ENCODE data around the gene SAP30. TPM values are rescaled to one million over a fixed set of nuclear protein-coding genes. Genes with fewer than 3 reads are reported as not detected.

SAP30 gene
- total and polyA plus RNA-seq, 5 experiments from 2014 or later: 1.2 to 5.3 (median 2.0) TPM

- DNase-seq: peak; percentile 4 to 64 (median 29)
- Mint-ChIP-seq H3K4me3 (peak overlapping the region; percentile 85 to 98 (median 92)), H3K4me1 (peaks cover 8 to 24% (median 17%) of the 10 kb centered on the region in 4 donors), H3K36me3 (peaks cover 0 to 4% (median 0%) of the 10 kb centered on the region in 3 donors), H3K9me3 (no peaks in the 10 kb centered on the region), H3K27me3 (peaks cover 8 to 32% (median 19%) of the 10 kb centered on the region in 5 donors), H3K27ac (peak overlapping the region in 6 of 10 donors; percentile 3 to 90 (median 66))
- ATAC-seq: peak in 1 of 2 donors; percentile 18
- POLR2A ChIA-PET: interaction anchor here (0.7 to 6.5 kb wide), 6 partner anchors 10 to 1151 kb away, joined by 3 to 271 read pairs (median 4); partner anchors contain the start of genes GALNT7, HMGB2 and HPGD
Measured at GRCh38 chr4:173371292-173372192, 788 bp downstream of the SAP30 start.

DNA sequence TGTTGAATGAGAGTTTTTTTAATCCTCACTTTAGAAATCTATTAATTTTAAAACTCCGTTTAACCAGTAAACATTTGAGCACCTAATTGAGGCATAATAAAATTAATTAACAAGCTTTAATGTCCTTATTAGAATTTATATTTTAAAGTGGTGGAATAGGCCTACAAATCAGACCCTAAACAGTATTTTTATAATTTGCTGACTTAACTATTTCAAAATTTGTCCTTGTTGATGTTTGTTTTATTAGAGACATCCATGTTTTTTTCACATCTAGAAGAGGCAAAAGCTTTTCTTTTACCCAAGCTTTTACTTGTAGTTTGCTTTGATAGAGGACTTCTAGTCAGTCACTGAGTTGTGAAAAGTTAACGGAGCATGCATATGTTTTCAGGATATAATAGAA is 3.8 kb downstream of the SAP30 start:
- DNase-seq (no peak), ATAC-seq (no peak)
- H3K9me3 Mint-ChIP-seq: no peaks in the 10 kb centered on the region
- peaks cover 8 to 32% (median 19%) of the 10 kb centered on the region in 5 donors for H3K27me3 Mint-ChIP-seq
- POLR2A ChIA-PET: interaction anchor here (2.6 kb wide), 1 partner anchor 40 kb away, joined by 7 read pairs; the partner anchor contains the start of gene HMGB2
- H3K36me3 Mint-ChIP-seq: peaks cover 0 to 4% (median 0%) of the 10 kb centered on the region in 3 donors
- no peak overlapping the region for H3K4me3 Mint-ChIP-seq
- H3K4me1 Mint-ChIP-seq: peaks cover 5 to 17% (median 12%) of the 10 kb centered on the region in 4 donors
- no peak overlapping the region for H3K27ac Mint-ChIP-seq

- ATAC-seq (no peak), DNase-seq (no peak)
- H3K4me1 Mint-ChIP-seq: no peaks in the 10 kb centered on the region
- no peak overlapping the region for H3K27ac Mint-ChIP-seq
- H3K9me3 Mint-ChIP-seq: no peaks in the 10 kb centered on the region
- H3K27me3 Mint-ChIP-seq: peaks cover 1 to 24% (median 10%) of the 10 kb centered on the region in 5 donors
- POLR2A ChIA-PET: no interaction called here
- H3K4me3 Mint-ChIP-seq: no peak overlapping the region
- no peaks in the 10 kb centered on the region for H3K36me3 Mint-ChIP-seq
Measured at GRCh38 chr4:173379929-173380328, 9.2 kb downstream of the SAP30 start.

DNA sequence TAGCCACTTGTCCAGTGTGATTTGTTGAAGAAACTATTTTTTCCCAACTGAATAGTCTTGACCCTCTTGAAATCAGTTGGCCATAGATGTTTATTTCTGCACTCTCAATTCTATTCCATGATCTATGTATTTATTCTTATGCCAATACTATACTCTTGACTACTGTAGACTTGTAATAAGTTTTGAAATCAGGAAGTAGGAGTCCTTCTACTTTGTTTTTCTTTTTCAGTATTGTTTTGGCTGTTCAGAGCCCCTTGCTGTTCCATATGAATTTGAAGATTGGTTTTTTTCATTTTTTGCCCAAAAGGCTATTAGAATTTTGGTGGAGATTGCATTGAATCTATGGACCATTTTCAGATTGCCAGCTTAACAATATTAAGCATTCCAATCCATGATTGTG is 10.2 kb downstream of the SAP30 start:
- H3K27me3 Mint-ChIP-seq: peaks cover 1 to 19% (median 8%) of the 10 kb centered on the region in 5 donors
- H3K27ac Mint-ChIP-seq: no peak overlapping the region
- no peak for ATAC-seq
- no peaks in the 10 kb centered on the region for H3K4me1 Mint-ChIP-seq
- no peak for DNase-seq
- no peaks in the 10 kb centered on the region for H3K9me3 Mint-ChIP-seq
- POLR2A ChIA-PET: interaction anchor here (1.0 kb wide), 1 partner anchor 10 kb away, joined by 5 read pairs; the partner anchor contains the start of gene SAP30
- H3K36me3 Mint-ChIP-seq: no peaks in the 10 kb centered on the region
- H3K4me3 Mint-ChIP-seq: no peak overlapping the region

GRCh38 chr4:173381610-173382009 is 10.9 kb downstream of the SAP30 start:
- no peak overlapping the region for H3K27ac Mint-ChIP-seq
- no peak for DNase-seq
- ATAC-seq: no peak
- POLR2A ChIA-PET: interaction anchor here (1.0 kb wide), 1 partner anchor 11 kb away, joined by 5 read pairs; the partner anchor contains the start of gene SAP30
- peaks cover 1 to 19% (median 8%) of the 10 kb centered on the region in 5 donors for H3K27me3 Mint-ChIP-seq
- no peaks in the 10 kb centered on the region for H3K9me3 Mint-ChIP-seq
- H3K4me1 Mint-ChIP-seq: no peaks in the 10 kb centered on the region
- no peak overlapping the region for H3K4me3 Mint-ChIP-seq
- H3K36me3 Mint-ChIP-seq: no peaks in the 10 kb centered on the region

DNA sequence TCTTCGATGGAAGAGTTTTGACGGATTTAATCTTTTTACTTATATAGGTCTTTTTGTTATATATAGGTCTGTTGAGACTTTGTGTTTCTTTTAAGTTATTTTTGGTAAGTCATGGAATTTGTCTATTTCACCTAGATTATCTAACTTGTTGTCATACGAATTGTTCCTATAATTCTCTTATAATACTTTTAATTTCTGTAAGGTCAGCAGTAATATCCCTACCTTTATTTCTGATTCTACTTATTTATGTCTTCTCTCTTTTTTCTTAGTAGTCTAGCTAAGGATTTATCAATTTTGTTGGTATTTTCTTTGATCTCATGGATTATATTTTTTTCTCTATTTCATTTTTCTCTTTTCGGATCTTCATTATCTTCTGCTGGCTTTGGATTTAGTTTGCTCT is 11.6 kb downstream of the SAP30 start:
- H3K36me3 Mint-ChIP-seq: no peaks in the 10 kb centered on the region
- H3K9me3 Mint-ChIP-seq: no peaks in the 10 kb centered on the region
- H3K4me3 Mint-ChIP-seq: no peak overlapping the region
- no peak for DNase-seq
- H3K27ac Mint-ChIP-seq: no peak overlapping the region
- POLR2A ChIA-PET: no interaction called here
- H3K27me3 Mint-ChIP-seq: peaks cover 1 to 19% (median 8%) of the 10 kb centered on the region in 5 donors
- no peaks in the 10 kb centered on the region for H3K4me1 Mint-ChIP-seq
- ATAC-seq: no peak

- Mint-ChIP-seq H3K27ac (no peak overlapping the region), H3K27me3 (peaks cover 1 to 20% (median 12%) of the 10 kb centered on the region in 5 donors), H3K9me3 (no peaks in the 10 kb centered on the region), H3K4me3 (no peak overlapping the region), H3K36me3 (no peaks in the 10 kb centered on the region), H3K4me1 (no peaks in the 10 kb centered on the region)
- DNase-seq (no peak), ATAC-seq (no peak)
- POLR2A ChIA-PET: no interaction called here
Measured at GRCh38 chr4:173386751-173387150, 16.0 kb downstream of the SAP30 start.

DNA sequence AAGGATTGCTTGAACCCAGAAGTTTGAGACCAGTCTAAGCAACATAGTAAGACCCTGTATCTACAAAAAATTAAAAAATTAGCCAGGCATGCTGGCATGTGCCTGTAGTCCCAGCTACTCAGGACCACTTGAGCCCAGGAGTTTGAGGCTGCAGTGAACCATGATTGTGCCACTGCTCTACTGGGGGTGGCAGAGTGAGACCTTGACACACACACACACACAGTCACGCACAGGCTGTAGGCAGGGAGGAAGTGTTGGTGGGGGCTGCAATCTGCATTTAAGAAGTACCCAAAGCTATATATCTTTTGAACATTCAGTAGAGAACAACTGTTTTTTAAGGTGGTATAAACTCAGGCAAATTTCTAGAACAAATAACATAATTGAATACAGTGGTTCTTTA is 20.9 kb downstream of the SAP30 start:
- H3K4me1 Mint-ChIP-seq: no peaks in the 10 kb centered on the region
- peaks cover 2 to 14% (median 11%) of the 10 kb centered on the region in 5 donors for H3K27me3 Mint-ChIP-seq
- ATAC-seq (no peak), DNase-seq (no peak)
- peaks cover 0 to 4% (median 0%) of the 10 kb centered on the region in 3 donors for H3K36me3 Mint-ChIP-seq
- no peak overlapping the region for H3K4me3 Mint-ChIP-seq
- H3K27ac Mint-ChIP-seq: no peak overlapping the region
- H3K9me3 Mint-ChIP-seq: no peaks in the 10 kb centered on the region
- POLR2A ChIA-PET: no interaction called here

- Mint-ChIP-seq H3K27ac (no peak overlapping the region), H3K27me3 (peaks cover 2 to 11% (median 5%) of the 10 kb centered on the region in 5 donors), H3K4me3 (no peak overlapping the region), H3K9me3 (no peaks in the 10 kb centered on the region), H3K4me1 (no peaks in the 10 kb centered on the region), H3K36me3 (peaks cover 0 to 4% (median 0%) of the 10 kb centered on the region in 3 donors)
- ATAC-seq (no peak), DNase-seq (no peak)
- POLR2A ChIA-PET: no interaction called here
Measured at GRCh38 chr4:173397604-173398003, 26.9 kb downstream of the SAP30 start.

- Mint-ChIP-seq H3K36me3 (peaks cover 0 to 4% (median 0%) of the 10 kb centered on the region in 3 donors), H3K9me3 (no peaks in the 10 kb centered on the region), H3K27ac (no peak overlapping the region), H3K4me1 (no peaks in the 10 kb centered on the region), H3K27me3 (peaks cover 2 to 11% (median 5%) of the 10 kb centered on the region in 5 donors), H3K4me3 (no peak overlapping the region)
- no peak for ATAC-seq
- no peak for DNase-seq
- POLR2A ChIA-PET: no interaction called here
Measured at GRCh38 chr4:173398220-173398619, 27.5 kb downstream of the SAP30 start.

- H3K36me3 Mint-ChIP-seq: peaks cover 0 to 3% (median 0%) of the 10 kb centered on the region in 3 donors
- H3K27ac Mint-ChIP-seq: no peak within 1 kb of the TSS
- H3K4me1 Mint-ChIP-seq: no peaks in the 10 kb centered on the region
- DNase-seq (no peak), ATAC-seq (no peak)
- POLR2A ChIA-PET: no interaction called here
- H3K27me3 Mint-ChIP-seq: peaks cover 2 to 11% (median 5%) of the 10 kb centered on the region in 5 donors
- no peak within 1 kb of the TSS for H3K4me3 Mint-ChIP-seq
- no peaks in the 10 kb centered on the region for H3K9me3 Mint-ChIP-seq
Measured at GRCh38 chr4:173398779-173399415, 28.1 kb downstream of the SAP30 start, which contains the start of gene SCRG1. Gene SCRG1, minus strand, starts transcription at chr4:173399116. Its CDS starts 7,702 bp downstream, at chr4:173391414.

DNA sequence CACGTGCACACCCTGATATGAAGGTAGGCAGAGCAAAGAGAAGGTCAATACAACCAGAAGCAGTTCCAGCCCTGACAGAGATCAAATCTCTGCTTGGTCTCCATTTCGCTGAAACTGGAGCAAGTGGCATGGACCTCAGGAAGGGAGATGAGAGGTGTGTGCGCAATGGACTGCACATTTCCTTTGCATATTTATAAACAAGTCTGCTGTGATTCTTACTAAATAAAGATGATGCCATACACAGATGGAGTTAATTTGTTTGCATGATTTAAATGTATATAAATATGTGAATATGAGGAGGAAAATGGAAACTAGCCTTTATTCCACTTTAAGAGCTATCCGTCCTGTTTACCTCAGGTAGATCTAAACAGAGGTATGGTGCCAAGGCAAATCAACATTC is 30.3 kb downstream of the SAP30 start:
- POLR2A ChIA-PET: no interaction called here
- no peak overlapping the region for H3K4me3 Mint-ChIP-seq
- no peaks in the 10 kb centered on the region for H3K9me3 Mint-ChIP-seq
- no peak overlapping the region for H3K27ac Mint-ChIP-seq
- H3K4me1 Mint-ChIP-seq: no peaks in the 10 kb centered on the region
- DNase-seq (no peak), ATAC-seq (no peak)
- no peaks in the 10 kb centered on the region for H3K36me3 Mint-ChIP-seq
- peaks cover 0 to 10% (median 4%) of the 10 kb centered on the region in 5 donors for H3K27me3 Mint-ChIP-seq

GRCh38 chr4:173403051-173403450 is 32.3 kb downstream of the SAP30 start:
- H3K9me3 Mint-ChIP-seq: no peaks in the 10 kb centered on the region
- H3K36me3 Mint-ChIP-seq: no peaks in the 10 kb centered on the region
- POLR2A ChIA-PET: no interaction called here
- H3K27ac Mint-ChIP-seq: no peak overlapping the region
- H3K4me1 Mint-ChIP-seq: no peaks in the 10 kb centered on the region
- peaks cover 0 to 10% (median 0%) of the 10 kb centered on the region in 5 donors for H3K27me3 Mint-ChIP-seq
- DNase-seq: no peak
- ATAC-seq: no peak
- no peak overlapping the region for H3K4me3 Mint-ChIP-seq

All from naive thymus-derived CD8-positive, alpha-beta T cell (primary cell).